GM21576 (cell line): ENCODE measurements around the gene TRIM8.

Source experiments
- ATAC-seq: cut with Tn5 transposase; IDR thresholded peaks from one replicate; pipeline ENCODE4 v1.9.1; 2021; ENCODE audit warnings: mild to moderate bottlenecking, moderate library complexity; ENCODE audit not compliant: unreplicated experiment

Gene TRIM8

DNA sequence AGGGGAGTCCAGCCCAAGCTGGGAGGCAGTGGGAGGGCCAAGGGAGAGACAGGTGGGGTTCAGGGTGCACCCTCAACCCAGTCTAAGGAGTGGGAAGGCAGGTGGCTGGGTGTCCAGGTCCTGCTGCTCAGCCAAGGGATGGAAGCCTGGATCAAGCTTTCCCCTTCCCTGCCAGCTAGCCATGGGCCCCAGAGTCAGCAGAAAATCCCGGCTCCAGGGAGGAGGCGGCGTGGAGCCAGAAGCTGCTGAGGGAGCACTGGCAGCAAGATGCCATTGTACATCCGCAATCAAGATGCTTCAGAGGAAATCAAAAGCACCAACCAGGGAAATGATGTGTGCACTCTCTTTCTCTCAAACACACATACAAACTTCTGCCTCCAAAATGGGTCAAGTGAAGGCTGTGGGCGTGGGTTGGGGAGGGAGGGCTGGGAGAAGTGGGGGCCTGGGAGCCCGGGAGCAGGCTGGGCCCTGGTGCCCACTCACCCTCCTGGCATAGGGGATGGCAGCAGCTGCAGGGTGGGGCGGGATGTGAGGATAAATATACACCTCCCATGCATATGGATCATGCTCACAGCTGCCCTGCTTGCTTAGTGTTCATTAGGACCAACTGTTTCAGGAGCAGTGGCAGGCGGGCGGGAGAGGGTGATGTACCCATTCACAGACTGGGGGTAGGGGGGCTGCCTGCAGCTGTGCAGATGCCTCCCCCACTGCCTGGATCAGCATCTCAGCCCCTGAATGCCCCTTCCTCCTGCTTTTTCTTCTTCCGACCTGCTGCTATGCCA, 24.2 kb downstream of the TRIM8 start:
- no peak for ATAC-seq

DNA sequence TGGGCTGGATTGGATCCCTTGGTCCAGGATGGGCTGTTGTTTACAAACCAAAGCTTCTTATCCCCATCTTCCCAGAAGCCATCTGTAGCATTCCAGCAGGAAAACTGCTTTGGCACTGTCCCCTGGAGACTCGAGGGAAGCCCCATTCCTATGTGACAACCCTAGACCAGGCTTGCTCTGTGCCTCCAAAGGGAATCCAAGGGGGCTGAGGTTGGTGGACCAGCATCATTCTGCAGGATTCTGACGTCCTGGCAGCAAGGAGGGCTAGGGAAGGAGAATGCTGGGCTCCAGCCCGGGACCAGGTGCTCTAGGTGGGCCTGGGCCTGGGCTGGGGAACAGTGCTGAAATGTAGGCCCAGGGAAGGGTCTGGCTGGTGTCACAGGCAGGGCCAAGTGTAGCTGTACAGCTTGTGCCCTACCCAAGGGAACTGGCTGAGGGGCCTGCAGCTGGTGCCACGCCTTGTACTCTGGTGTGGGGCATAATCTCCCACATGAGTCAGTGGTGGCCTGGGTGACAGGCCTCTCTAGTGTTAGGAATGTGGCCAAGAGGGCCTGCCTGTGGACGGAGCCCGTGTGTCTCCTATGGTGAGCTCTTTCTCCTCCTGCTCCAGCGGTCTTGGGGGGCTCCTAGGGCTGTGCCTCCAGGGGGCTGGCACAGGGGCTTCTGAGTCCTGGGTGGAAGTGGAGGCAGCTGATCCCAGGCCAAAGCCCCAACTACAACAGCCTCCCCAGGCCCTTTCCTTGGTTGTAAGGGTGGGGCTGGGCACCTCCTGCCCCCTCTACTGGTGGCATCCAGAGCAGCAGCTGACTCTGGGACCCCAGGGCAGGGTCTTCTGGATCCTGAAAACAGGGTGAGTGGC, 25.2 kb downstream of the TRIM8 start:
- no peak for ATAC-seq

DNA sequence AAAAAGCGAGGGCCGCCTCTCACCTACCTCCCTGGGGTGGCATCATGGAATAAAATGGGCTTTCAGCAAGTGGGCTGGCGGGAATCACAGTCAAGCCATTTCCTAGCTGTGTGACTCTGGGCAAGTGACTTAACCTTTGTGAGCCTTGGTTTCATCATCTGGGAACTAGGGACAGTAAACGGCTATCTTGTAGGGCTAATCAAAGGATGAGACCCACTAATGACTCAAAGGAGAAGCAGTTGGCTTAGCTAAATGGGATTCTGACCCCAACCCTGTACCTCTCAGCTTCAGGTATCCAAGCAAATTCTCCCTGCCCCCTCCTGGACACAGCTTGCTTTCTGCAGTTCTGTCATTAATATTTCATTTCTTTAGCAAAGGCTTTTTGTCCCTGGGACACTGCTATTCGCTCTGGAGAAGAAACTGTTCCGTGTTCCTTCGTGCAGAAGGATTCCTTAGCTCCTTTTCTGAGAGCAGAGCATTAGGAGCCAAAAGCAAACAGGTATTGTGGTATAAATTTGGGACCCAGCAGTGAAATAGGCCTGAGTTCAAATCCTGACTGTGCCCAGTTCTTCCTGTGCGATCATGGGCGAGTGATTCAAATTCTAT, 25.9 kb downstream of the TRIM8 start:
- no peak for ATAC-seq

DNA sequence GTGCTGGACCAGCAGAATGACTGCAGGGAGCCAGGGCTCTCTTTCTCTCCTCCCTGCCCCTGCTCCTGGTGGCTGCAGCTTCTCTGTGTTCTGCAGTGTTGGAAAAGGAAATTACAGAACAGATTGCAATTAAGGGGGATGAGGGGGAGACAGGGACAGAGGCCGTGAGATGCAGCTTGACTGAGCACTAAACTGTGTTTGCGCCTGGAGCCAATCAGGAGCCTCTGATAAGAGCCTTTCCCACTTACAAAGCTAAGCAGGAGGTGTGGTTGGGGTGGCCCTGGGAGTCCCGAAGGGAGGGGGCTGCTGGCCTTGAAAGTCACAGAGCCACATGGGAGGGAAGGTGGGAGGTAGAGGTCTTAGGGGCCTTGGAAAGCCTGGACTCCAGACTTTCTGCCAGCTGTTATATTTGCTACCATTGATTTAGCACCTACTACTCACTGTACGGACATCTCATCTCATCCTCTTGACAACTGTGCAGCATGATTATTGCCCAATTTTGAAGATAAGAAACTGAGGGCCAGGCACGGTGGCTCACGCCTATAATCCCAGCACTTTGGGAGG, 26.7 kb downstream of the TRIM8 start:
- no peak for ATAC-seq

DNA sequence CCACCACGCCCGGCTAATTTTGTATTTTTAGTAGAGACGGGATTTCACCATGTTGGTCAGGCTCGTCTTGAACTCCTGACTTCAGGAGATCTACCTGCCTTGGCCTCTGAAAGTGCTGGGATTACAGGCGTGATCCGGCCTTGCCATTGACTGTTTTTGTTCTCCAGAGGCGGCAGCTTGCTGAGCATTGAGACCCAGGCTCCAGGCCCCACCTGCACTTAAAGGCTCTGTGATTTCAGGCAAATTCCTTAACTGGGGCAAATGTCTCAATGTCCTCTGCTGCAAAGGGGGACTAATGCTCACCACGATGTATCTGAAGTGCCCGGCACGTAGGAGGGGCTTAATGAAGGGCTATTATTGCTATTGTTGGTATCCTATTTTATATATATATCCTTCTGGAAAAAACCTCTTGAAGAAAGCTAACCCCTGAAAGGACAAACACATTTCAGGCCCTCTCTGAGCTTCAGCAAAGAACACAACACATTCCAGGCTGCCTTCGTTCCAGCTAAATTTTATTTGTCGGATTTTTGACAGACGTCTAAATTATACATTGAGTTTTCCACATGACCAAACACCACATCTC, 29.0 kb downstream of the TRIM8 start:
- ATAC-seq: no peak

DNA sequence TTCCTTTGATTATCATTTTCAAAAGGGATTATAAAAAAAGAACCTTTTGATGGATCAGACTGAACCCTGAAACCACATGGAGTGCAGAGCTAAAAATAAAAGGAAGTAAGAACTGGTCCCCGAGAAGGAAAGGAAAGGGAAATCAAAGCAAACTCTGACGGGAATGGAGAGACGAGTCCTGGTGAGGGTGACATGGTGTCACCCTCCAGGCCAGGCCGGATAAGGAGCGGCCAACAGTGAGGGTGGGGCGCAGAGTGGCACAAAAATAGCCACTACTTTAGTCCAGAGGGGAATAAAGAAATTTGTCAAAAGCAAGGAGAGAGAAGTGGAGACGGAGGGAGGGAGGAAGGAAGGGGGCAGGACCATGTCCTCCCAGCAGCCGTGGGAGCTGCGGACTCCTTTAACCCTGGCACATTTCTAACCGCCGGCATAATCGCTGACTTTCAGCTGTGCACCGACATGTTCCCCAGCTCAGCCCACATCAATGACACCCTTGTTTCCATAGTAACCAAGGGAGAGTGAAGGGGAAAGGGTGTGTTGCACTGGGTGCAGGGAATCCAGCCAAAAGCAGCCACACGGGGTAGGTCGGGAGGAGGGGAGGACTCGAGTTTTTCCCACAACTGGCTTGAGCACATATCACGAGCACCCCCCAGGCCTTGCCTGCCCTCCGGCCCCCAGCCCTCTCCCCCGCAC, 29.7 kb downstream of the TRIM8 start:
- ATAC-seq: no peak

DNA sequence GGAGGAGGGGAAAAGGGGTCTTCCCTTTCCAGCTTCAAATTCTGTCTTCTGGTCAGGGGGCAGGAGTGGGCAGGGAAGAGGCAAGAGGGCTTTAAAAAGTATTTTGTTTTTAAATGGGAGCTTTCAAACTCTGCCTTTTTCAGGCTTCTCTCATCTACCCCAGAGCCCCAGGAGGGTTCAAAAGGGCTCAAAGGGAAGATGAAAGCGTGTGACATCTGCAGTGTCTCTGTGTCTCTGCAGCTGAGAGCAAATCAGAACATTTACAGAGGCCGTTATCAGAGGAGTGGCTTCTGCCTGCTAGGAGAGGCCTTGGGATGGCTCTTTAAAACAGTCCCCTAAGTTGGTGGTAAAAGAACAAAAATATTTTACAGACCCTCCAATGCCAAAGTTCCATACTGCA, 30.3 kb downstream of the TRIM8 start:
- no peak for ATAC-seq

DNA sequence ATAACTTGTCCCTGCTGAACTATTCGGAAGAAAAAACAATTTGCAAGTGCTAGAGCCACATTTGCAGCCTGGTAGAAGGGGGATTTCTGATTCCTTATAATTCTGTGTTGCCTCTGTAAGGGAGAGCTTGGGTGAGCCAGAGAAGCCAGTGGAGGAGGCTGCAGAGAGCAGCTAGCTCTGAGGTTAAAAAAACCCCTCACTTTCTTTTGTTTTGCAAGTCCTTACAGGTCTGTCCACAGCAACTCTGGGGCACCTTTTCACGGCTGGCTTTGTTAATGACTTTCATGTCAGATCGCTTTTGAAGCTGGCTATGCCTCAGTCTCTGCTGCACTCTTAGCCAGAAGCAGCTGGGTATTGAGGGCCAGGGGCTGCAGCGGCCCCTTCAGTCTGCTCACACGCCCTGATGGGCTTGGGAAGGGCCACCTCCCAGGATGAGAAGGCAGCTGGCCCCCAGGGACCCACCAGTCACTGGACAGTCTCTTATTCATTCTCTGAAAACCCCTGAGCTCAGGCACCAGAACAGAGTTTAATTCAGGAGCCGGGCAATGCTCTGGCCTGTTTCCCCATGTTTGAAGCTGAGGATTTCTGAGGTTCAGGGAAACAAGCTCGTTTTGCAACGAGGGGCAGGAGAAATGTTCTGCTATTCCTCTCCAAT, 30.9 kb downstream of the TRIM8 start:
- ATAC-seq: no peak

DNA sequence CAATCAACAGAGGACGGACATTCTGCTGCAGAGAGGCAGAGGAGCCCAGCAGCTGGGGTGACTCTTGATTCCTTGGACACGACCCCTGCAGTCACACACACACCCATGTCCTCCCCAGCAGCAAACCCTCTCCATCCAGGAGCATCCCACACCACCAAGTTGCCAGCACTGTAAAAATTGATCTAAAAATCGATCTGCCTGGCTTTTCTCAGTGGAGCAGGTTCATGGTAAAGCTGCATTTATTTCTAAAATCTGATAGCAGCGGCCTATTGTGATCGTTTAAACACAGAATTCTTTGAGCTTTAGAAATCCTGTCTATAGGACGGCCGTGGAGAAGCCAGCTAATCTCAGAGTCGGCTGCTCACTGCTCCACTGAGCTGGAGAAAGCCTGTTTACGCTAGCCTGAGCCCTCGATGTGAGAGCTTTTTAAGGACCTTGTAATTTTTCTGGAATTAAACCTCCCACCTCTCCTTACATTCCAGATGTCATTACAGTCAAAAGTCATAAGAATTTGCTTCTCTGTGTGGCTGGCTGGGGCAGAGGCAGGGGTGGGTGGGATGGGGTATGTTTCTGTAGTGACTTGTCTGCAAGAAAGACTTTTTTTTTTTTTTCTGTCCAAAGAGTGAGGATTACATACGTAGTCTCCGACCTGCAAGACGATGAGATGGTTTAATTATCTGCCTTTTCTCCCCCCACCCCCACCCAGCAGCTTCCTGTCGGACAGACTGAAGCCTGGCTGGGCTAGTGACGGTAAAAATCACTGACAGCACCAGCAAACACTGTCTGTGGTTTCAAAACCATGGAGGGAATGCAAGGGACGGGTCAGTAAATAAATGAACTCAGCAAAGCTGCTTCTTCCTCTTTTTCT, 31.6 kb downstream of the TRIM8 start:
- no peak for ATAC-seq

DNA sequence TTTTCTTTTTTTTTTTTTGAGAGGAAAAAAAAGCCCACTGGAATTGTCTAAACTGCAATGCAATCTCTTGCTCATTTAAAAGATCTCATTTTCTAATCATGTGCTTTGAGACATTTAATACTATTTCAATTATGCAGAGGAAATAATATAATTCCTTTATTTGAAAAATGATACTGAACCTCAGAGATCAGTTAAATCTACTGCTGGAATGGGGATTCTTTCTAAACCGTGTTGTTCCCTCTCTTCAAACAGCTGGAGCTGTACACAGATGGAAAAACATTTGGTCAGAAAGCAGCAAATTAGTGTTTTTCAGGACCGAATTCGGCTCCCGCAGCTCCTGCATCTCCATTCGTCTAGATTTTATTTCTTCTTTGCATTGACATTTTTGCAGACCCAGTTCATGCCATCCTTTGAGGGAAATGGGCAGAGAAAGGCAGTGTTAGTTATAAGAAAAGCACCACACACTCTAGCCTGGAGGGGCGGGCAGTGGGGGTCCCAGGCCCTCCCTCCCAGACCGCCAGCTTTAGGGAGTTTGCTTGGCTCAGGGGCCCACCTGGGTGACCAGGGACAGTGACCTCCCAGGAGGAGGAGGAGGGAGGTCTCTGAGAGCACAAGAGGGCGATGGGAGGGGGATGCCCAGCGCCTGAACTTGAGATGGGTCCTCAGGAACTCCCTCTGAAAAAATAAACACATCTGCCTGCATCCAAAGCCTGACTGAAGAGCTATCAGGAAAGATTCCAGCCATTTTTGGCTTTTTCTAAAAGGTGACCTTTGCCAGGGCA, 32.4 kb downstream of the TRIM8 start:
- ATAC-seq: no peak

DNA sequence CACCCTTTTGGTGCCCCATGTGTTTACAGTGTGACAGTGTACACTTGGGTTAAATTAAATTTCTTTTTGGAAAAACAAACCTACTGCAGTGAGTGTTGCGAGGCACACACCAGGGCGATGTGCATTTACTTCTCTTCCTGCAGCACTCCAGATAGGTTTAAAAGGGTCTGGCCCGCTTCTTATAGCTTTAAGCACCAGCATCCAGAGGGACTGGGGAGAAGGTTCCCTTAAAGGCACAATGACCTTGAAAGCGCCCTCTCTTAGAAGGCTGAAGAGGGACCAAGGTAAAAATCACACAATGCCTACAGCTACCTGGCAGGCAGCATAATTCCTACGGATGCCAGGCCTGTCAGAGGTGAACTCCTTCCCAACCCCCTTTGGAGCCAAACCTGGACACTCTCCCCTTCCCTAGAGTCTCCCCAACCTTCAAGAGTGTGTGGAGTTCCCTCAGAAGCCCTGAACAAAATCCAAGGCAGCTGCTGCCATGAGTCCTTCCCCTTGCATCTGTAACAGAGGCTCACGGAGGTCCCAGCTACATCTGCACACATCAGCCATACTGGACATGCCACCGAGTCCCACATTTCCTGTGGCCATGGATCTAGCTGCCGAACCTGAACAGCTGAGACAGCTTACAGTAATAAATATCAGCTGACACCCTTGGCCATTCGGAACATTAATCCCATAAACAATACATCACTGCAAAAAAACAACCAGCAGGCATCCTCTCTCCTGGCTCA, 33.2 kb downstream of the TRIM8 start:
- ATAC-seq: no peak

DNA sequence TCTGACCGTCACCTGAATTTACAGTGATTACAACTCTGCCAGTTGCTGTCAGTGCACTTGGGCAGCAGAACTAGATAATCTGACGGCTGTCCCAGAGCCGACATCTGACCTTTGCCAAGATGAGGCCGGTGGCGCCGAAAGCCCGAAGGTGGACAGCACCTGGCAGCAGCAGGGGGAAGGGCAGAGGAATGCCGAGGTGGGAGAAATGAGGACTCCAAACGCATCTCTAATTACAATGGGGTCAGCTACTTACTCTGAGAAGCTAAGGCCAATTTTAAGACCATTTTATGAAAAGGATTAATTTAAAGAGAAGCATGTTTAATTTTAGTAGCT, 33.8 kb downstream of the TRIM8 start:
- ATAC-seq: no peak

DNA sequence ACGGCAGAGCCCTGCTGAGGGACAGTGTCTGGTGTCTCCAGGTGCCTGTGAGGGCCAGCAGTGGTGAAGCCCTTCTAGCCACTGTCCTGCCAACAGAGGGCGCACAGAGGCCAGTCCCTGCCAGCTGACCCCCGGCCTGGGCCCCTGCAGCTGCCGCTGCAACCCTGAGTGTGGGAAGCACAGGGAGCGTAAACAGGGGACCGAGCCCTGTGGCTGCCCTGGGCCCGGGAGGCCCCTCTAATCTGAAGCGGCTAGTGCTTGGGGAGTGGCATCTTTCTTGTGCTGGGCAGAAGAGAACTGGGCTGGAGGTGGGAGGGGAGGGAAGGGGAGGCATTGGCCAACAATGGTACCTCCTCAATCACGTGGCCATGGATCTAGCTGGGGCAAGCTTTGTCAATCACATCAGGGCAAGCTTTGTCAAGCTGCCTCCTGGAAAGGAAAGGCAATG, 34.6 kb downstream of the TRIM8 start:
- no peak for ATAC-seq

DNA sequence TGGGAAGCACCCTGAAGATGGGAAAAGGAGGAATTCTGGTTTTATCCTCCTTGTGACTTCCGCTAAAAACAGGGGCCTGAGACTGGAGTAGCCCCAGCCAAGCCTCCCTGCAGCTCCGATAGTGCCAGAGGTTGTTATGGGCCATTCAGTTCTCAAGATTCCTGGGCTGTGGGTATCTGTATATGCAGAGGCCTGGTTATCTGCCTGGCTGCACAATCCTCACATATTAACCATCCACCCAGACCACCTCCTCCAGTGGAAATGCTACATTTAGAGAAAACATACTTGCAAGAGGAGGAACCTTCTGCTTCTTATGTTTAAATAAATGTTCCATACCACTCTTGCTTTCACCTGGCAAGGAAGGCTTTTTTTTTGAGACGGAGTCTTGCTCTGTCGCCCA, 35.3 kb downstream of the TRIM8 start:
- no peak for ATAC-seq

DNA sequence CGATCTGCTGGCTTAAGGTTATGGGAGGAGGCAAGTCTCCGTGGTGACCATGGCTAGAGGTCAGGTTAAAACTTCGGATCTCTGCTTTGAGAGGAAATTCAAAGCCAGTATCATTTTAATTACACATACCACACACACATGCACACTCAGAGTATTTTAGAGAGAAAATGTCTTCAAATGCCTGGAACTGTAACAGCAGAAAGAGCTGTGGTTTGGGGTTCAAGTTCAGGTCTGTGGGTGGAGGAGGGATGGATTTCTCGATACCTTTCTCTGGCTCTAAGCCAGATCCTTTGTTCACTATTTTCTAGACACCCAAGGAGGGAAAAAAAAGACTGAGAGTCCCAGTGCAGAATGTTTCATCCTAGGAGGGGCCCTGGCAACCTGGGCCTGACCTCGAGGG, 37.4 kb downstream of the TRIM8 start:
- ATAC-seq: no peak

DNA sequence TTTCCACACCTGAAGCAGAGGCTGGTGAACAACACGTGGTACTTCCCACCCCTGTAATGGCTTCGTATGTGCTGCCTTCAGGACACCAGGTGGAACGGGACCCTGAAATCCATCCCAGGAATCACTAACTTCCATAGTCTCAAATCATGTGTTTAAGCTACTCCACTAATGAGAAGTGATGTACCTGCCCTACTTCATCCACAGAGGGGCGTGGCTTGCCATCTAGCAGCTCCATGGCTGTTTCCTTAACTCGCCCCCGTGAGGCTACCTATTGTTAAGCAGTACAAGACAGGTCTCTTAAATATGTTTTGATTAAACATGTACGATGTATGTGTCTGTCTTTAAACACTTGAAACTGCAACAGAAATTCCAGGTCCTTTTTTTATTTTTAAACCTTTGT, 38.1 kb downstream of the TRIM8 start:
- ATAC-seq: no peak

DNA sequence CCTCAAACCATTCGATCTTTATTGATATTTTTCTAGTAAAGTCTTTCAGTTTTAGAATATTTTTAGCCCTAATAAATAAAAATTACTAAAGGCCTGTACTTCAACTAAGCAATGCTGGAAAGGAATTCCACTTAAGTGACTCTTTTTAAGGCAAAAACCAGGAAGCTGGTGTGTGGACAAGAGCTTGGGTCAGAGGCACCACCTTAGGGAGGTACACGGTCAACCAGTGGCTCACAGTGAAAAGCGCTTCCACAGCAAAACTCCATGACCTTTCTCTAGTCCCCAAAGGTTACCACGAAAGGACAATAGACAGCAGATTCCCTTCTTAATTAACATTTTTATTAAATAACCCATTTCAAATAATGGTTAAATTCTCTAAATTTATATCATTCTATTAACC, 38.7 kb downstream of the TRIM8 start:
- no peak for ATAC-seq

DNA sequence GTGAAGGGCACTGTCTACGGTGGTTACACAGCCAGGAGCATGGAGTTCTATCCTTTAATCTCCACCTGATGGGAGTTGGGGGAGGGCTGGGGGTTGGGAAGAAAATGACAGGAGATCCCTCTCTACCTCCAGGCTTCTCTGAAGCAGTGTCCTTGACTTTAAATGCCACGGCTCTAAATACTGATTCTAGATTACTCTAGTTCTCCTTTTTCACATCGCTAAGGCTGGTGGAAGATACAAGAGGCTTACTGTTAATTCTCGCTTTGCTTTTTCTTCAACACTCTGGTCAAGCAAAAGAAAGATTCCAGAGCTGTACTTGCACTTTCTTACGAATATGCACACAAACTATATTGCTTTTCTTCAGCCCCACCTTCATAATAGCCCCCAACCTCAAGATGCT, 39.5 kb downstream of the TRIM8 start:
- ATAC-seq: no peak
